Endodermal cell (in vitro differentiated cells): ENCODE results near the gene LRRC74B. TPM values are rescaled to one million over a fixed set of nuclear protein-coding genes. Genes with fewer than 3 reads are reported as not detected.
A peak's percentile ranks its signal among the peaks of the same experiment; 100 is the strongest.
"Not testable (repeated sequence)": the region's sequence is repeated elsewhere in the genome, so short reads cannot be mapped to it uniquely, and the experiment has no call there.

ENCODE experiments used
- DNase-seq: peaks from one replicate; pipeline ENCODE4 v3.0.0-alpha.2; 2017
- H3K27ac ChIP-seq: 2 replicates; pipeline ENCODE4 v1.5.1; 2013; ENCODE audit warnings: mild to moderate bottlenecking, low read depth, low read length, moderate library complexity
- H3K27me3 ChIP-seq: 2 replicates; pipeline ENCODE4 v1.6.1; 2013; ENCODE audit warnings: mild to moderate bottlenecking, low read length, moderate library complexity; ENCODE audit not compliant: insufficient read depth, control insufficient read depth, poor library complexity, severe bottlenecking
- H3K36me3 ChIP-seq: 2 replicates; pipeline ENCODE4 v1.7.0; 2013; ENCODE audit warnings: mild to moderate bottlenecking, low read length, moderate library complexity; ENCODE audit not compliant: control insufficient read depth, insufficient read depth
- H3K4me1 ChIP-seq: one replicate; pipeline ENCODE4 v1.7.0; 2013; ENCODE audit warnings: low read length; ENCODE audit not compliant: control insufficient read depth, insufficient read depth
- H3K4me3 ChIP-seq: 2 replicates; pipeline ENCODE4 v1.5.1; 2013; ENCODE audit warnings: mild to moderate bottlenecking, low read length, moderate library complexity
- H3K9ac ChIP-seq: 2 replicates; pipeline ENCODE4 v1.6.1; 2013; ENCODE audit warnings: mild to moderate bottlenecking, low read length, moderate library complexity; ENCODE audit not compliant: poor library complexity, severe bottlenecking; ENCODE audit errors: extremely low read depth
- H3K9me3 ChIP-seq: 2 replicates; pipeline ENCODE4 v1.6.1; 2013; ENCODE audit warnings: mild to moderate bottlenecking, low read length, moderate library complexity; ENCODE audit not compliant: control insufficient read depth
- H3K27ac Mint-ChIP-seq: 2 replicates; pipeline ENCODE4 v1.8.0; 2020; ENCODE audit warnings: mixed read lengths
- H3K27me3 Mint-ChIP-seq: 2 replicates; pipeline ENCODE4 v1.8.0; 2021; ENCODE audit warnings: mild to moderate bottlenecking, mixed read lengths; ENCODE audit not compliant: insufficient read depth
- H3K36me3 Mint-ChIP-seq: 2 replicates; pipeline ENCODE4 v1.8.0; 2020; ENCODE audit warnings: low read depth, mixed read lengths
- H3K4me1 Mint-ChIP-seq: 2 replicates; pipeline ENCODE4 v1.8.0; 2020; ENCODE audit warnings: mixed read lengths
- H3K4me3 Mint-ChIP-seq: 2 replicates; pipeline ENCODE4 v1.8.0; 2020; ENCODE audit warnings: mild to moderate bottlenecking, moderate library complexity, mixed read lengths
- H3K9me3 Mint-ChIP-seq: 2 replicates; pipeline ENCODE4 v1.8.0; 2020; ENCODE audit warnings: mild to moderate bottlenecking, mixed read lengths
- WGBS, 2 experiments: methylation state at CpG; one replicate each; pipeline versions ENCODE4 v1.1.5 to v1.1.7; 2013; ENCODE audit warnings: missing lambda C conversion rate in 2 of 2, mixed read lengths in 1 of 2; ENCODE audit not compliant: insufficient coverage in 1 of 2, insufficient read length in 1 of 2; 5-methylcytosine and 5-hydroxymethylcytosine counted together
- total RNA-seq, 2 donors: library from RNA; stranded (reverse); fragmentation: NEBNext Ultra II Directional in 1 of 2; extraction: Animal tissue kit (Norgen Biotek cat#: 25700) in 1 of 2; gene quantifications; 2 replicates in 1 of 2; 3 replicates in 1 of 2; pipeline ENCODE4 v1.2.1, GENCODE V29; 2021
- TF ChIP-seq, protein P1 (sequence below): fragments of 200-600 bp; sonication (generic); conservative IDR thresholded peaks from 2 replicates; pipeline ENCODE4 v1.5.0; 2021; ENCODE audit warnings: antibody characterized with exemption, mild to moderate bottlenecking

Gene LRRC74B
- total RNA-seq, 2 donors from 2014 or later: not detected

DNA sequence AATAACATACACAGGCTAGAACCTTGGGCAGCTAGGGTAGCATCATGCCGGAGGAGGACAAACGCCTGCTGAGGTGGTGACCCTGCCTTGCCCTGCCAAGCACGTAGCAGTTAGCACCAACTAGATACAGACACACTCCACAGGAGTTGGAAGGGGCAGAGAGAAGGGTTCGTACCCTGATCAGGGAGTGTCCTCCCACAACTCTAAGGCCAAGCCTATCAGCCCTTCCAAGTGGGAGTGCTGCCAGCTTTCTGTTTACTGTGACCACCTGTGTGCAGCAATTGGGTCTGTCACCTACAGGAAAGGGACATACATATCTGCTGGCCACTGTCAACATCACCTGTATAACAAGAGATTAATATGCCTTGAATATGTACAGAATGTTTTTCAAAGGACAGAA, 42.0 kb upstream of the LRRC74B start:
- Mint-ChIP-seq H3K4me1 (peaks cover 12% of the 10 kb centered on the region), H3K36me3 (no peaks in the 10 kb centered on the region), H3K27ac (no peak overlapping the region), H3K27me3 (no peaks in the 10 kb centered on the region), H3K9me3 (no peaks in the 10 kb centered on the region), H3K4me3 (peak overlapping the region; percentile 84)
- WGBS, 2 experiments: 93 to 95% methylated on average over 3 to 4 of the region's 4 CpGs
- Histone ChIP-seq H3K27me3 (no peaks in the 10 kb centered on the region), H3K4me1 (peaks cover 11% of the 10 kb centered on the region), H3K9ac (no peak overlapping the region), H3K9me3 (no peaks in the 10 kb centered on the region), H3K4me3 (peak overlapping the region; percentile 91), H3K27ac (no peak overlapping the region), H3K36me3 (no peaks in the 10 kb centered on the region)
- TF ChIP-seq, protein P1, sequence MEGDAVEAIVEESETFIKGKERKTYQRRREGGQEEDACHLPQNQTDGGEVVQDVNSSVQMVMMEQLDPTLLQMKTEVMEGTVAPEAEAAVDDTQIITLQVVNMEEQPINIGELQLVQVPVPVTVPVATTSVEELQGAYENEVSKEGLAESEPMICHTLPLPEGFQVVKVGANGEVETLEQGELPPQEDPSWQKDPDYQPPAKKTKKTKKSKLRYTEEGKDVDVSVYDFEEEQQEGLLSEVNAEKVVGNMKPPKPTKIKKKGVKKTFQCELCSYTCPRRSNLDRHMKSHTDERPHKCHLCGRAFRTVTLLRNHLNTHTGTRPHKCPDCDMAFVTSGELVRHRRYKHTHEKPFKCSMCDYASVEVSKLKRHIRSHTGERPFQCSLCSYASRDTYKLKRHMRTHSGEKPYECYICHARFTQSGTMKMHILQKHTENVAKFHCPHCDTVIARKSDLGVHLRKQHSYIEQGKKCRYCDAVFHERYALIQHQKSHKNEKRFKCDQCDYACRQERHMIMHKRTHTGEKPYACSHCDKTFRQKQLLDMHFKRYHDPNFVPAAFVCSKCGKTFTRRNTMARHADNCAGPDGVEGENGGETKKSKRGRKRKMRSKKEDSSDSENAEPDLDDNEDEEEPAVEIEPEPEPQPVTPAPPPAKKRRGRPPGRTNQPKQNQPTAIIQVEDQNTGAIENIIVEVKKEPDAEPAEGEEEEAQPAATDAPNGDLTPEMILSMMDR: no peak
- no peak for DNase-seq

DNA sequence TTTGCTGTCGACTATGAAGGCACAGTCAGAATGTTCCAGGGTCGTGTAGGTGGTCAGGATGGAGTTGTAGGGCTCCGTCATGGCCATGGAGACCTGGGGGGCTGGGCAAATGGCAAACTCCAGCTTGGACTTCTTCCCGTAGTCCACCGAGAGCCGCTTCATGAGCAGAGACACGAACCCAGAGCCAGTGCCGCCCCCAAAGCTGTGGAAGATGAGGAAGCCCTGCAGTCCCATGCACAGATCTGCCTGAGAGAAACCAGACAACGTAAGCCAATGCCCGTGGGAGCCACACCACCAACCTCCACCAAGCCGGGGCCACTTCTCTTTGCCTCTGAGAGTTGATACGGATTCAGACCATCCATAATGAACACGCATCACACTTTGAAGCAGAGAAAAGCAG, 36.5 kb upstream of the LRRC74B start:
- not testable (repeated sequence) for H3K4me3 Mint-ChIP-seq, H3K27me3 ChIP-seq, H3K27ac Mint-ChIP-seq, H3K36me3 Mint-ChIP-seq, H3K4me1 ChIP-seq, H3K36me3 ChIP-seq, H3K27ac ChIP-seq, H3K27me3 Mint-ChIP-seq, H3K9me3 ChIP-seq, H3K9me3 Mint-ChIP-seq, H3K4me3 ChIP-seq, DNase-seq, H3K9ac ChIP-seq, H3K4me1 Mint-ChIP-seq
- 83 to 86% methylated on average over 7 to 13 of the region's 13 CpGs for WGBS, 2 experiments

DNA sequence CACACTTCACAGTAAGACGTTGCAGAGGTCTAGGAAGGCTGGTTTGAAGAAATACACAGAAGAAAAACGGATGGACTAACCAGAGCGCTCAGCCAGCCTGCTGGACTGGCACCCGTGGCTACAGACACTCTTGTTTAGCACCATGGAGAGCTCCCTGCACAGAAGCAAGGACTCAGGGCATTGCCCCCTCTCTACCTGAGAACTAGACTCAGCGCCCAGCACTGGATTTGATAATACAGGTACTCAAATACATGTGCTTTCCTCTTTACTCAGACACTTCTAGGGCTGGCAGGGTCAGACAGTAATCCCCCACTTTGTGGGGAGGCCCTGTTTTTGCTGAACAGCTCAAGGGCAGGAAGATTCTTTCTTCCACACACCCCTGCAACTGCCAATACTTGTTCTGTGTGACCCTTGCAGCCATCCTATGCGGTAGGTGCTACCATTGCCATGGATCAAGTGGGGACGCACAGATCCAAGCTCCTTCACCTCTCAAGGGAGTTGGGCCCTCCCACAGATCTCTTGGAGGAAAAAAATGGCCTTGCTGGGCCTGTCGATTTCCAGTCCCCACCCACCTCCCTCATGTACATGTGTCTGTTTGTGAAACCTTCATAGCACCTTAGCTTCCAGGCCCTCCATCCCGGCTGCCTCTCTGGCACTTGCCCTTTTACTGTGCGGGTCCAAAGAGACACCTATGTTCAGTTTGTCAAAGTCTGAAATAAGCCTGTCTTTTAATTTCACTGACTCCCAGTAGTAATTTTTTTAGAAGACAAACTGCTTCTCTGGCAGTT, 35.9 kb upstream of the LRRC74B start:
- Mint-ChIP-seq H3K4me3 (no peak overlapping the region), H3K27me3 (peaks cover 5% of the 10 kb centered on the region), H3K4me1 (peaks cover 9% of the 10 kb centered on the region), H3K36me3 (no peaks in the 10 kb centered on the region), H3K27ac (no peak overlapping the region), H3K9me3 (no peaks in the 10 kb centered on the region)
- Histone ChIP-seq H3K9me3 (no peaks in the 10 kb centered on the region), H3K27ac (no peak overlapping the region), H3K4me1 (no peaks in the 10 kb centered on the region), H3K9ac (no peak overlapping the region), H3K4me3 (no peak overlapping the region), H3K36me3 (no peaks in the 10 kb centered on the region), H3K27me3 (no peaks in the 10 kb centered on the region)
- TF ChIP-seq, protein P1: no peak
- WGBS, 2 experiments: 72 to 77% methylated on average over 10 of the region's 10 CpGs
- peak; percentile 85 for DNase-seq
